NCI-H2081 treated with DMSO at 0.1 percent for 48 hours (cell line): ENCODE results near the gene APP.
"Not testable (repeated sequence)": the region's sequence is repeated elsewhere in the genome, so short reads cannot be mapped to it uniquely, and the experiment has no call there.

ENCODE experiments used
- DNase-seq: peaks from one replicate; lab custom pipeline; 2025; lab: John Stamatoyannopoulos, UW

APP gene

DNA sequence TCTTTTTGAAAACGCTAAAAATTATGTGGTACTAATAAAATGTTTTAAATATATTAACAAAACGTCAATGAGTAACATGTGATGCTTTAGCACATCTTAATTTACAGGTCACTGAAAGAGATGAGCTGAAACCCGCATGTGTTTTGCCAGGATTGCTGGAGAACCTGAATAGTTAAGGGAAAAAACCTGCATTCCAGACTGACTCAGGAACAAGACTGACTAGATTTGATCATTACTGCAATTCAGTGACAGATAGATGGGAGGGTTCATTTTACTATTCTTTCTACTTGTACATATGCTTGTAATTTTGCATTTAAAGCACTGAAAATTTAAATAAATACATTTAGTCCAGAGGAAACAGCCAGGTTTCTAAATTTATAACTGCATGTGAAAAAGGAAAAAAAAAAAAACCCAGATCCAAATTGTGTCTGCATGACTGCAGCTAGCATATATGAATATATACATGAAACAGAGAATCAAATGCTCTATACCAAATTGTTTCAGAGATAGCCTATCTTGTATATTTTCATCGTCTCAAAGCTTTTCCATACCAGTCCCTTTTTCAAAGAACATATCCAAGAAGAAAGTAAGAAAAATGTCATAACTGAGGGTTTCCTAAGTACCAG lies 71.7 kb downstream of the APP start:
- DNase-seq: no peak

DNA sequence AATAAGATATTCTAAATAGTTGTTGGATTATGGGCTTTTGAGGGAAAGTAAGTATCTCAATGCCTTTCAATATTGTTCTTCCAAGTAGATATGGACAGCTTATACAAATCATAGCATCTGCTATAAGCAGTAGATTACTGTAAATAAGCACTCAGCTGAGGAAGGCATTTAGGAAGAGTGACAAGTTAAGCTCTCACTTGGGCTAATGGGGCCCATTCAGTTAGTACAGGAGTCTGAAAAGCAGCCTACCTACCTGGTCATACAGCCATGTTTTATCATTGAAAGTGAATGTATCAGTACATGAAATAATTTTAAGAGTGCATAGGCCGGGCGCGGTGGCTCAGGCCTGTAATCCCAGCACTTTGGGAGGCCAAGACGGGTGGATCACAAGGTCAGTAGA lies 73.1 kb downstream of the APP start:
- no peak for DNase-seq

DNA sequence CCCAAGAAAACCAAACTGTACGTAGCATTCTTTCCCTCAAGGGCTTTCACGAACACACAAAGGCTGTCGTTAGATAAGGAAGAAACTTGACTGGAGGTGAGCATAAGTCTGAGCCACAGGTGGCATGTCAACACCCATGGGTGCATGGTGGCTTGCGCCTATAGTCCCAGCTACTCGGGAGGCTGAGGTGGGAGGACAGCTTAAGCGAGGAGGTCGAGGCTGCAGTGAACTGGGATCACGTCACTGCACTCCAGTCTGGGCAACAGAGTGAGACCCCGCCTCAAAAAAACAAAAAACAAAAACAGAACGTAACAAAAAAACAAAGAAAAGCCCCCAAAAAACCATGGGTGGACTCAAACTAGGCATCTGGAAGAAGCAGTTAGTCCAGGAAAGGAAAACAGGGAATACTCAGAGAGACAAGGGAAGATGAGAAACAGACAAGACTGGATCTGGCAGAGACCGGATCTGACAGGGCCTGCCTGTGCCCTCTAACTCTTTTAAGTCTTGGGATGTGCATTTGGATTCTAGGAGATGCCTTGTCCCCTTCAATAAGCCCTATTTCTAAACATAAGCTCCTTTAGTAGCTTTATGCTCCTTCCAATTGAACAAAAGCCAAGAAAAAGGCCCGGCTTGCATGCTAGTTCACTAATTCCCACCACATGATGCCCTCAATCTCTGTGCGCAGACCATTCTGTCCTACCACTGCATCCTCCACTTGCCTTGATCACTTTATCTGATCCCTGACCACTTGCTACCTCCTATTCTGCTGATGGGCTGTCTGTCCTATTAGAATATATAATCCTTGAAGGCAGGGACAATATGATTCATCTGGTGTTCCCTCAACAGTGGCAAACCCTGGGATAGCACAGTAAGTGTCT lies 73.8 kb downstream of the APP start:
- no peak for DNase-seq

DNA sequence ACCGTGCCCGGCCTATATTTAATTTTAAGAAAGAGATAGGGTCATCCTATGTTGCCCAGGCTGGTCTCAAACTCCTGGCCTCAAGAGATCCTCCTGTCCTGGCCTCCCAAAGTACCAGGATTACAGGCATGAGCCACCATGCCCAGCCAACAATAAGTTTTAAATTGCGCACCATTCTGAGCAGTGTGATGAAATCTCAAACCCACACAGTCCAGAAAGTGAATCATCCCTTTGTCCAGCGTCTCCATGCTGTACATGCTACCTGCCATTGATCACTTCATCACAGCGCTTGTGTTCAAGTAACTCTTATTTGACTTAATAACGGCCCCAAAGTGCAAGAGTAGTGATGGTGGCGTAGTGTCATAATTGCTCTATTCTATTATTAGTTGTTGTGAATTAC lies 75.4 kb downstream of the APP start:
- DNase-seq: no peak

DNA sequence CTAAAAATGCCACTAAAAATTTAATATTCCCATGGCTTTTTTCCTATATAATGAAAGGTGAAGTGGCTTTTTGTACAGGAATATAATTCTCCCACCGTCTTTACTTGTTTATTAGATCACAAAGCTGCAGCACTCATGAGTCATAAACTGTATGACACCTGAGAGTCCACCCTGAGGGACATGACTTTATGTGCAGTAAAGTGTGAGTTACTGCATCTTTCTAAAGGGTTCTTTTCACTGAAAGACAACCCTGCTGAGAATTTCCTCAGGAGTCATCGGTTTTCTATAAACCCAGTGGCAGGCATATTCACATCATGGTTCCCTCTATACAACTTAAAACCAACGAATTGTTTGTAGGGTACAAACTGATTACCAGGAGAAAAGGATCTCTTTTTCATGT lies 77.4 kb downstream of the APP start:
- DNase-seq: no peak

DNA sequence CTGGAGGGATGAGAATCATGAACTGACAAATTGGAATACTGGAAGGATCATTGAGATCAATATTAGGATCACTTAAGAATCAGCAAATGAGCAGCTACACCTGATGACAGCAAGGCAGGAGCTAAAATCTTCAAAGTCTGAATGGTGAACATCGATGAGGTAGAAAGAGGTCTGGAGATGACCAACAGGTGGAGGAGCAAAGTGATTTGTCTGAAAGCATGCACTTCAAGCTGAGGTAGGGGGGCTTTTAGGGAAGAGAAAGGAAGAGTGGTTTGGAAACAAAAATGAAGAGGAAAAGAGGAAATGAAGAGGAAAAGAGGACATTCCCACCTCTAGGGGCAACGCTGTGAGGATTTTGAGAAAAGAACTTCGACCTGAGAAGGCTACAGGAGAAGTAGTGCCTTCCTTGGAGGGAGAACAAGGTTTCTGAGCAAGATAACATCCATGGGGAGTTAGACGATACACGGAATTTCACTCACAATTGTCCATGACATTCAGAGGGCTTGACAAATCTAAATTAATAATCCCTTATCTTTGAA lies 79.0 kb downstream of the APP start:
- no peak for DNase-seq

DNA sequence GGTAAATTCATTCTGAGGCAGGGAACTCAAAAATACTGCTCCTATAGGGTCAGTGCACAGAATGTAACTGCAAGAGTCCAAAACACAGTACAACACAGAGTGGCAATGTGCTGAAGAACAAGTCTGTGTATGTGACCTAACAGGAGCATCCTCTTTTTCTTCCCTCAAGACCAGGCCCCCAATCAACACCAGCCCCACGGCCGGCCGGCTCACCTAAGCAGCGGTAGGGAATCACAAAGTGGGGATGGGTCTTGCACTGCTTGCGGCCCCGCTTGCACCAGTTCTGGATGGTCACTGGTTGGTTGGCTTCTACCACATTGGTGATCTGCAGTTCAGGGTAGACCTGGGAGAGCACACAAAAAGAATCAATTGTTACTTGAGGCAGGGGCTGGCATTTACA lies 80.8 kb downstream of the APP start:
- no peak for DNase-seq

DNA sequence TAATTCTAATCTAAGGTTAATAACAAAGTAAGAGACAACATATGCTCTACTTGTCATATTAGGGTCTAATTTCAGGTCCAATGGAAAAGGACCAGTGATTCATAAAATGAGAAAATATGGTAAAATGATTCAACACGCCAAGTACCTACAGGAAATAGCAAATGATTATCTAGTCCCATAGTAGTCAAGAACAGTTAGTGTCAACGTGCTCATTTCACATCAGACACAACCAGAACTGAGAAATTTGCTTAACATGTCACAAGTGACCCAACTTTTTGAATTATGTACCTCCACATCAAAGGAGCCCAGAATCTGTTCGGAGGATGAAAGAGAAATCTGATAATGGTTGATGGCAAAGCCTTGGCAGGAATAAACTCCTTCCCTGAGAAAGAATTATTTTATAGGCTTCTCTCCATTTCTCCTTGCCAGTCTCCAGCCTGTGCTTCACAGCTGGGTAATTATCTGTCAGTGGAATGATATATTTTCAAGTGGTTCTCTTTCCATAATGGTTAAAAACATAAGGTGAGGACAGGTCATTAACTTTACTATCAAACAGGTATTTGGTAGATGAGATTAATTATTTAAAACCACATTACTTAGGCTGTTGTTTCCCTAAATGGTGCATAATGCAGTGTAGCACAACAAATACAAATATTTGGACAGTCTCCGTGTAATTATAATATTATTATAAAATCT lies 83.2 kb downstream of the APP start:
- DNase-seq: no peak

DNA sequence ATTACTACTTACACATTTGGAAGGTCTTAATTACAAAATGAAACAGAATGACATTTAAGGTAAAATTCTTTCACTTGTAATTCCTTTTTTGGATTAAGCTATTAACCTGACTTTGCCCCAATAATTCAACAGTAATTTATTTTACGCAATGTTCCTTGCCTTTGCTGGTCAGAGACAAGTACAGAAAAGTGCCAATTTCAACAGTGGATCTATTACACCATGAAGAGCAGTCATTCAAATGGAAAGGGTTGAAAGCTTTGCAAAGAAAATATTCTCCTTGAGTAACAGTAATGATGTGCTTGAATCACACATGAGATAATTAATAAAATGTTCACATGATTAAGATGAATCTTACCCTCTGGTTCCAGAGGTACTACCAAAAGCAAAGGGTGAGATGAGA lies 84.7 kb downstream of the APP start:
- no peak for DNase-seq

DNA sequence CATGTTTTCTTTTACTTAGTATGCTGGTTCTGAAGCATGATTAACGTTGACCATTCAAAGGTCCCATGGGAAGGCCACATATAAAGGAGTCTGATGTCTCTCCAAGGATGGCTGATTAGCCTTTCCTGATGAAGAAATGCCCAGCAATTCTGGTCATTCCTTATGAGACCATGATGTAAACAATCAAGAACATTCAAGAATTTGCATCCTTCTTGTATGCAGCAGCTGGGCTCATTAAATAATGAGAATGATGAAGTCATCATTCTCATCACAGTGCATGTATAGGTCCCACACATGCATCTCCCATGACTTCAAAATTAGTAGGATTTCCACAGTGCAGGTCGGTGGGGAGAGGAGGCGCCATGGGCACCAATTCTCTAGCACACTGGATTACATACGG lies 85.4 kb downstream of the APP start:
- no peak for DNase-seq

DNA sequence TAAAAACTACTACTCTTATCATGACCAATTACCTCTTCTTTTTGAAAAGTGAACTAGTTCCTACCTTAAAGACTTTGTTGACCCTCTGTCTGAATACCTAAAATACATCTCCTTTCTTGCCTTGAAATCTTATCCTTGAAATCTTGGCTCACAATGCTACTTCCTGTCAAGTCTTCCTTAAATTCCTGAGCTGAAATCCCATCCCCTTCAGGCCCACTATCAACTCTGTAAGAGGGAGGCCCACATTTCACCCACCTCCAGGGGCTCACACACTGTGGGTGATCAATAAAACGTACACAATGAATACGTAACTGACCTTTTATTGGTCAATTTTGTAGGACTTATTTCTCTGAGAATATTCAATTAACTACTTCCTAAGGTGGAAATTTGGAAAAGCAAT lies 88.0 kb downstream of the APP start:
- DNase-seq: no peak

DNA sequence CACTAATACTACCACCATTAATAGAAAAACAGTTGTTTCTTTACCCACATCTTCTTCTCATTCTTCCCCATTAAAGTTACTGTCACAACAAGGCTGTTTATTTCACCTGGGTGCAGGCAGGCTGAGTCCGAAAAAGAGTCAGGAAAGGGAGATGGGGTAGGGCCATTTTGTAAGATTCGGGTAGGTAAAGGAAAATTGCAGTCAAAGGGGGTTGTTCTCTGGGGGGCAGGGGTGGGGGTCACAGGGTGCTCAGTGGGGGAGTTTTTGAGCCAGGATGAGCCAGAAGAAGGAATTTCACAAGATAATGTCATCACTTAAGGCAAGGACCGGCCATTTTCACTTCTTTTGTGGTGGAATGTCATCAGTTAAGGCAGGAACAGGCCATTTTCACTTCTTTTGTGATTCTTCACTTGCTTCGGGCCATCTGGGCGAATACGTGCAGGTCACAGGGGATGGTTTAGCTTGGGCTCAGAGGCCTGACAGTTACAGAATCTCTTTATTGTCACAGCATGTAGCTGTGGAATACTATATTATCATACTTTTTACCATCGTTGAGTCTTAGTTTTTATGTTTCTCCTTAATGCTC lies 89.3 kb downstream of the APP start:
- DNase-seq: not testable (repeated sequence)

DNA sequence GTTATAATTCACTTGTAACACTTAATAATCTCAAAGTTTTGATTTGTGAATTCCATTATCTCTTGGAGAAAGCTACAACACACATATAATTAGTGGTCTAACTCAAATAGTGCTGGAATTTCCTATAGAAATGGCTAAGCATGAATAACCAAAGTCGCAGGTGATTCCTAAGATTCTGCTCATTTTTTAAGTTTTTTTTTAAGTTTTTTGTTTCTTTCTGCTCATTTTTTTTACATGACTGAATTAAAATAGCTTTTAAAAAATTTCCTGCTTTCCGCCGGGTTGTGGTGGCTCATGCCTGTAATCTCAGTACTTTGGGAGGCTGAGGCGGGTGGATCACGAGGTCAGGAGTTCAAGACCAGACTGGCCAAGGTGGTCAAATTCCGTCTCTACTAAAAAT lies 90.4 kb downstream of the APP start:
- no peak for DNase-seq

DNA sequence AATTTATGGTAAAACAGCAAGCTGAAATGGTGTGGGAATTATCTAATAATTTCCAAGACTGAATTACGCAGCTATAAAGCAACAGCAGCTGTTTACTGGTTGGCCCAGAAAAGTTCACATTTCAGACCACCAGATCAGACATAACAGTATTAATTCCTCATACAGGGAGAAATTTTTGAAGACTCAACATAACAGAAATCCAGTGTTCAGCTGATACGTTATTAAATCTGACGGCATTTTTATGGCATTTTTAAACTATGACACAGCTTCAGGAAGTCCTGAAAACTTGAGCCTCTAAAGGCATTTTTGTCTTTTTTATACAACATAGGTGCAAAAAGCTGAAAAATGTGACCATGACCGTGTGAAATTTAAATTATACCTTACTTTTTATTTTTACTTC lies 91.2 kb downstream of the APP start:
- no peak for DNase-seq

DNA sequence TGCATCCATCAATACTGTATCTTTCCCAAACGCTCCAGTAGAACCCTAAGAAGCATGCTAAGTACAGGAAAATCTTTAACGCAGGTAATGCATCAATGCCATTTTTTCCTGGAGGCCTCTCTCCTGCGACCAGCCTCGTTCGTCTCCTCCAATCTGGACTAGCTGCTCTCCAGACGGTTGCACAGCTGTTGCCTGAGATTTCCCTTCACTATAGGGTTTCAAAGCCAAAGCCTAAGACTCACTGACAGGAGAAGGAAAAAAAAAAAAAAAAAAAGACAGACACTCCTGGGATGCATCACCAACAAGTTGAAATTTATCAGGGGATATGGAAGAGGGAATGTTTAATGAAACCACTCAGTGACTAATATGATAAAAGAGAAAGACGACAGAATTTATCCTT lies 93.0 kb downstream of the APP start:
- DNase-seq: no peak

DNA sequence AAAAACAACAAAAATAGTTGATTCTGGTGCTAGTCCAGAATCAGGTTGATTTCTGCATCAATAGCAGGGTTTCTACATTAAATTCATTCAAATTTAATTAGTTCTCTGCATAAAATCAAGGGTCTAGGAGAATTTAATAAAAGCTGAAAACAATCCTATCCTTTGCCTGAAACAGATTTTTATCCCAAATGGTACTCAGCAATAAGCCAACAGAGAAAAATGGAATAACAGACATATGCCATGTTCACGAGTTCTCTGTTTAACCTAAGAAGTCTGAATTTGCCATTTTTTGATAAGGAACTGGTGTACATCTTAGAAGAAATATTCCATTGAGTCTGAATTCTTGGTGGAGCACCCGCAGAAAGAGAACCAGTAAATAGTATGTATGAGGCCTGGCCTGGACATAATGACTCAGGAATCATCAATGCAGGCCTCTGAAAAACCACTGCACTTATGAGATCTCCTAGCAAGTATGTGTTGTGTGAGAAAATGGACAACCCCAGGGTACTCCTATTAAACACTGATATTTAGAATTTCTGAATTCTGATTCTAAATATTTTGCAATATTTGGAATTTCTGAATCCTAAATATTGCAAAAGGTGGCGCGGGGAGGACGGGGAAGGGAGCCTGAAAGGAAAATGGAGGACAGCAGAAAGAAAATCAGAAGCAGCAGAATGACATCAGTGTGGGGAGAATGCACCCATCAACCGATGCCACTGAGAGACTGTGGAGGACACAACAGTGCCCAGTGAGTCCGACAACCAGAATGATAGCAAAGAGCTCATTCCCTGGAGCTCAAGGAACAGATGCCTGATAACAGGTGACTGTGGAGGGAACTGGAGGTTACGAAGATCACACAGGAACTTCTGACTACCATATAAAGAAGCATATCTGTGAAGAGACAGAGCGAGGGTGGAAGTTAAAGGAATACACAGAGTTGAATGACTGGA lies 97.6 kb downstream of the APP start:
- DNase-seq: no peak

DNA sequence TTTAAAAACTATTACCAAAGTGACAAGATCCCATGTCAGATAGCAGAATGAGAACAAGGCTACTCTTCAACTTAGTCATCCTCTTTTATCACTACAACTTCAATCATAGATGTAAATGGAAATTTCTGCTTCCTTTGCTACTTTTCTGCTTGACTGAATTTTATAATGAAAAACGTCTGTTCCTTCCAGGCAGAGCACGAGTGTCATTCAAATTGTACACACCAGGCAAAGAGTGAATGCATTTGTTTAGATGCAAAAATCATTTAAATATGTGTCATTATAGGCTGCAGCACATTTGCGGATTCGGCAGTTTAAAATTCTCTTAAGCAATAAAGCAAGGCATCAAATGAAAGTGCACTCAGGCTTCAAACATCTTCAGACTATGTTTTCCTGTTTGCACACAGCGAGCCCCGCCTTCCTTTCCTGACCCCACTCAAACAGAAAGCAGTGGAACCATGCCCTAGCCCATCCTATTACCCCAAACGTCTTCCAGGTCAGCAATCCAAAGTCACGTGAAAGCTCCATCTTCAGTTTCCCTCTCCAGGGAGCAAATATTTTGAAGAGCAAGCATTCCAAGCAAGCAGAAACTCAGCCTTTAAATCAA lies 99.6 kb downstream of the APP start:
- no peak for DNase-seq

DNA sequence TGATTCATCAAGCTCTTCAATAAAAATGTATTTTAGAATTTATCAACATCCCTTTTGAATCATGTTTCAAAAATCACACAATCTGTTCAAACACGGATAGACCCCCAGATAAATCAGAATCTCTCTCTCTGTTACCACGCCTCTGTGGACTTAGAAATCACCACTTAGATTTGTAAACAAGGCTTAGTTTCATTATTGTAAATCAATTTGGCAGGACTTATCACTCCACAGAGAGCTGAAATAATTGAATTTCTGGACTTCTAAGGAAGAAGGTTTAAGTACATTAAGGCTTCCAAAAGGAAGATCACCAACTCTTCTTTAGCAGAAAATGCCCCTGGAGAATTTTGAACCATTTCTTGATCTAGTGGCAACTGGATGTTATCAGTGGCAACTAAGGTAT lies 100.4 kb downstream of the APP start:
- no peak for DNase-seq

DNA sequence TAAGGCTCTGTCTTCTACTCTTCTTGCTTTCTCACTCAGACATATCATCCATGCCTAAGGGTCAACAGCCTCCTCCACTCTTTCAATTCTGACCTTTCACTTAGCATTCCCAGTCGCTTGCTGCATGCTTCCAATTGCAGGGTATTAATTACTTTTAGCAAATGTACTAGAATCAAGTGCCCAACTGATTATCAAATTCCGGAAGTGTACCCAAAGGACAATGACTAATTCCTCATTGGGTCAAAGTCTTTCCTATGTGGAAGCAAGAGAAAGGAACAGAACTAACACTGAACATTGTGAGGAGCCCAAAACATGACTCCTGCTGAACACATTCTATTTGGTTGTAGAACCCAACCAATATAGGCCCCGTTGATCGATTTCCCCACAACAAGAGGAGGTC lies 101.8 kb downstream of the APP start:
- no peak for DNase-seq

DNA sequence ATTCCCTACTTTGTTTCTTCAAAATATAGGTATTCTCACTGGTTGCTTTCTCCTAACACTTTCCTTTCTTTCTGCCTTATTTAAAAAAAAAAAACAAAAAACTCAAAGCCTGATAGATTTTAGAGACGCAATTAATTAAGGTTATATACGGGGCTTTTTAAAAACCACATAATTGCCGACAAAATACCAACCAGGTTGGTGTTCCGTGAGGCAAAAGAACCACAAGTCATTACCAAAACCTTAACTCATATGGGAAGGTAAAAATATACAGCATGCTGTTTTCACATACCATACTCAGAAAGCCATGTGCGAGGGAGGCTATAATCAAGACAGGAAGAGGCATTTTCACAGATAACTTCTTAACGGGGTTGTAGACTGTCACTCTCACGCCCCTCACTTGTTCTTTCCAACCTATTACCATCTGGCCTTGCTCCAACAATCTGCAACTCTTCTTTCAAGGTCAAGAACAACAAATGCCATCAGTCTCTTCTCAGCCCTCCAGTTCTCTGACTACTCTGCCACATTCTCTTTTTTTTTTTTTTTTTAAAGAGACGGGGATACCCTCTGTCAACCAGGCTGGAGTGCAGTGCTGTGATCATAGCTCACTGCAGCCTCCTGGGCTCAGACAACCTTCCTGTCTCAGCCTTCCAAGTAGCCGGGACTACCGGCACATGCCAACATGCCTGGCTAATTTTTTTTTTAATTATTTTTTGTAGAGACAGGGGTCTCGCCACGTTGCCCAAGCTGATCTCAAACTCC lies 102.6 kb downstream of the APP start:
- no peak for DNase-seq
